ENCODE data around the gene PREX1.

The PREX1 gene

GRCh38 chr20:48613926-48614325 lies 213.9 kb downstream of the PREX1 start:
- no peaks in the 10 kb centered on the region for H3K27me3 ChIP-seq (ENCODE audit: insufficient read depth, poor library complexity, severe bottlenecking)
- H3K27ac ChIP-seq (ENCODE audit: poor library complexity, severe bottlenecking): no peak overlapping the region
- peak; percentile 63 for DNase-seq (ENCODE audit: low spot score)
- H3K4me1 ChIP-seq (ENCODE audit: insufficient read depth, poor library complexity, severe bottlenecking): peaks cover 9% of the 10 kb centered on the region
- H3K9me3 ChIP-seq (ENCODE audit: severe bottlenecking): no peaks in the 10 kb centered on the region
- no peak for TF ChIP-seq CTCF (IDR thresholded peaks at IDR 0.05; ENCODE audit: poor library complexity, severe bottlenecking)
- no peak for ATAC-seq (ENCODE audit: low read depth)
- H3K4me3 ChIP-seq (ENCODE audit: severe bottlenecking): no peak overlapping the region
- H3K36me3 ChIP-seq (ENCODE audit: low read depth): no peaks in the 10 kb centered on the region

- Histone ChIP-seq H3K36me3 (ENCODE audit: low read depth) (no peaks in the 10 kb centered on the region), H3K27me3 (ENCODE audit: insufficient read depth, poor library complexity, severe bottlenecking) (no peaks in the 10 kb centered on the region), H3K27ac (ENCODE audit: poor library complexity, severe bottlenecking) (no peak overlapping the region), H3K4me1 (ENCODE audit: insufficient read depth, poor library complexity, severe bottlenecking) (peaks cover 9% of the 10 kb centered on the region), H3K9me3 (ENCODE audit: severe bottlenecking) (no peaks in the 10 kb centered on the region), H3K4me3 (ENCODE audit: severe bottlenecking) (no peak overlapping the region)
- TF ChIP-seq CTCF (IDR thresholded peaks at IDR 0.05; ENCODE audit: poor library complexity, severe bottlenecking): no peak
- ATAC-seq (ENCODE audit: low read depth) (no peak), DNase-seq (ENCODE audit: low spot score) (peak; percentile 54)
These were observed 215.5 kb downstream of the PREX1 start for GRCh38 chr20:48612335-48612734.

- H3K27ac ChIP-seq (ENCODE audit: poor library complexity, severe bottlenecking): no peak overlapping the region
- no peak for TF ChIP-seq CTCF (IDR thresholded peaks at IDR 0.05; ENCODE audit: poor library complexity, severe bottlenecking)
- peaks cover 9% of the 10 kb centered on the region for H3K4me1 ChIP-seq (ENCODE audit: insufficient read depth, poor library complexity, severe bottlenecking)
- H3K27me3 ChIP-seq (ENCODE audit: insufficient read depth, poor library complexity, severe bottlenecking): no peaks in the 10 kb centered on the region
- ATAC-seq (ENCODE audit: low read depth) (no peak), DNase-seq (ENCODE audit: low spot score) (no peak)
- H3K9me3 ChIP-seq (ENCODE audit: severe bottlenecking): no peaks in the 10 kb centered on the region
- no peak overlapping the region for H3K4me3 ChIP-seq (ENCODE audit: severe bottlenecking)
- H3K36me3 ChIP-seq (ENCODE audit: low read depth): no peaks in the 10 kb centered on the region
These were observed 216.8 kb downstream of the PREX1 start for GRCh38 chr20:48610996-48611395.

- DNase-seq (ENCODE audit: low spot score): peak; percentile 52
- ATAC-seq (ENCODE audit: low read depth): no peak
These were observed 218.3 kb downstream of the PREX1 start for GRCh38 chr20:48609491-48609978.

More at GRCh38 chr20:48609491-48609978, 218.3 kb downstream of the PREX1 start:
- no peak overlapping the region for H3K4me3 ChIP-seq (ENCODE audit: severe bottlenecking)
- H3K36me3 ChIP-seq (ENCODE audit: low read depth): no peaks in the 10 kb centered on the region
- H3K4me1 ChIP-seq (ENCODE audit: insufficient read depth, poor library complexity, severe bottlenecking): peaks cover 4% of the 10 kb centered on the region
- no peak for TF ChIP-seq CTCF (IDR thresholded peaks at IDR 0.05; ENCODE audit: poor library complexity, severe bottlenecking)
- H3K9me3 ChIP-seq (ENCODE audit: severe bottlenecking): no peaks in the 10 kb centered on the region
- H3K27ac ChIP-seq (ENCODE audit: poor library complexity, severe bottlenecking): no peak overlapping the region
- H3K27me3 ChIP-seq (ENCODE audit: insufficient read depth, poor library complexity, severe bottlenecking): no peaks in the 10 kb centered on the region
